ENCODE data around the gene DDX49. TPM values are rescaled to one million over a fixed set of nuclear protein-coding genes. Genes with fewer than 3 reads are reported as not detected.

Gene DDX49
- total RNA-seq, 2 donors from 2014 or later = 28.8 to 28.9 TPM

DNA sequence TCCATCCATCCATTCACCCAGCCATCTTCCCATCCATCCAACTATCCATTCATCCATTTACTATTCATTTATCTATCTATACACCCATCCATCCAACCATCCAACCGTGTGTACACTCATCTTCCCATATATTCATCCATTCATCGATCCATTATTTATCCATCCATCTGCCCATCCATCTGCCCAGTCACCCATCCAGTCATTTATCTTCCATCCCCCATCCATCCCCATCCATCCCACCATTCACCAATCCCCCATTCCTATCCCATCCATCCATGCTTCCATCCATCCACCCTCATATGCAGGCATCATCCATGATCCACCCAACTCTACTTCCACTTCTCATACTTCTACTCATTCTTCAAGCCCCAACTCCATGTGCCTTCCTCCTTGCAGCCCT, 35.5 kb downstream of the DDX49 start:
- DNase-seq (ENCODE audit: low spot score) = no peak
- intact Hi-C loops (cut with DNase I) = no loop called here

GRCh38 chr19:18960370-18960769, 40.9 kb downstream of the DDX49 start:
- no peak for DNase-seq (ENCODE audit: low spot score)
- intact Hi-C loops (cut with DNase I) = no loop called here

GRCh38 chr19:18961767-18962620, 42.5 kb downstream of the DDX49 start:
- intact Hi-C loops (cut with DNase I) = no loop called here
- DNase-seq (ENCODE audit: low spot score) = no peak

DNA sequence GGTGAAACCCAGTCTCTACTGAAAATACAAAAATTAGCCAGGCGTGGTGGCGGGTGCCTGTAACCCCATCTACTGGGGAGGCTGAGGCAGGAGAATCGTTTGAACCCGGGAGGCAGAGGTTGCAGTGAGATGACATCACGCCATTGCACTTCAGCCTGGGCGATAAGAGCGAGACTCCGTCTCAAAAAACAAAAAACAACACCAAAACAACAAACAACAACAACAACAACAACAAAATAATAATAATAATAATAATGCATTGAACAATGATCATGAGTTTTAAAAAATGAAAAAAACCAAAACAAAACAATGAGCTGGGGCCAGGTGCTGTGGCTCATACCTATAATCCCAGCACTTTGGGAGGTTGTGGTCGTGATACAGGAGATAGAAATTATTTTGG, 44.6 kb downstream of the DDX49 start:
- intact Hi-C loops (cut with DNase I) = no loop called here

GRCh38 chr19:18966307-18966706, 46.8 kb downstream of the DDX49 start:
- no peak for DNase-seq (ENCODE audit: low spot score)
- intact Hi-C loops (cut with DNase I) = no loop called here

More for the DNA sequence above, 44.6 kb downstream of the DDX49 start:
- DNase-seq (ENCODE audit: low spot score) = no peak

- intact Hi-C loops (cut with DNase I) = no loop called here
- DNase-seq (ENCODE audit: low spot score) = peak; percentile 89
Observed at GRCh38 chr19:18967358-18968146, 48.0 kb downstream of the DDX49 start.

DNA sequence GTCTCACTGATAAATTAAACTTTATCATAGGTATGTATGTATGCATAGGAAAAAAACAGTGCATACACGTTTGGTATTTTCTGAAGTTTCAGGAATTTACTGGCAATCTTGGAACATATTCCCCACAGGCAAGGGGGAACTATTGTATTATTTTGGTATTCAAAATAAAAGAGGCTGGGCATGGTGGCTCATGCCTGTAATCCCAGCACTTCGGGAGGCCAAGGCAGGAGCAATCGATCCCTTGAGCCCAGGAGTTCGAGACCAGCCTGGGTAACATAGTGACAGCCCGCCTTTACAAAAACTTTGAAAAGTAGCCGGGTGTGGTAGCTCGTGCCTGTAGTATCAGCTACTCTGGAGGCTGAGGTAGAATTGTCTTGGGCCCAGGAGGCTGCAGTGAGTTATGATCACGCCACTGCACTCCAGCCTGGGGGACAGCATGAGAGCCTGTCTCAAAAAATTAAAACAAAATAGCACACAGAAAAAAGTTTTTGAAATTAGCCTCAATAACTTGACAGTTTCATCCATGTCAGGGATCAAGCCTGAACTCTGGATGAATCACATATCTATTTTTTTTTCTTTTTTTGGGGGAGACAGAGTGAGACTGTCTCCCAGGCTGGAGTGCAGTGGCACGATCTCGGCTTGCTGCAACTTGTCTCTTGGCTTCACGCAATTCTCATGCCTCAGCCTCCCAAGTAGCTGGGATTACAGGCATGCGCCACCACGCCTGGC, 50.6 kb downstream of the DDX49 start:
- DNase-seq (ENCODE audit: low spot score) = no peak
- intact Hi-C loops (cut with DNase I) = no loop called here

GRCh38 chr19:18972301-18972811, 52.8 kb downstream of the DDX49 start:
- DNase-seq (ENCODE audit: low spot score) = no peak
- intact Hi-C loops (cut with DNase I) = no loop called here

GRCh38 chr19:18972851-18973250, 53.3 kb downstream of the DDX49 start:
- intact Hi-C loops (cut with DNase I) = no loop called here
- DNase-seq (ENCODE audit: low spot score) = no peak

GRCh38 chr19:18975011-18975410, 55.5 kb downstream of the DDX49 start:
- no peak for DNase-seq (ENCODE audit: low spot score)
- intact Hi-C loops (cut with DNase I) = no loop called here

DNA sequence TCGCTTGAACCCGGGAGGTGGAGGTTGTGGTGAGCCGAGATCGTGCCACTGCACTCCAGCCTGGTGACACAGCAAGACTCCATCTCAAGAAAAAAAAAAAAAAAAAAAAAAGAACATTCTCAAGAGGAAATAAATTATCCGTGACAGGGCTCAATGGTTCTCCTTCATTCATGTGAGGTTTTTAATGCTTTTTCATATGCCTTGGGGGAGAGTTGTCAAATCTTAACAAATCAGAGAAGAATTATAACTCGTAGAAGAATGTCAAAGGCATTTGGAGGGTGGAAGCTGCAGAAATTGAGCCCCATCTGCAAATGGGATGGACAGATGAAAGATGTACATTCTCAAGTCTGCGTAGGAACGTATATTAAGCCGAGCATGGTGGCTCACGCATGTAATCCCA, 56.4 kb downstream of the DDX49 start:
- intact Hi-C loops (cut with DNase I) = no loop called here
- DNase-seq (ENCODE audit: low spot score) = no peak

Other genes with a start within 250 kb of the DDX49 start
- 10 to 100 TPM in 1 of 2 donors, 1 to 10 TPM in 1; 9.3 to 15.7 TPM for gene CRTC1, start 236.0 kb upstream of the DDX49 start, total RNA-seq
- gene COMP, start 128.4 kb upstream of the DDX49 start, total RNA-seq = 100 to 1,000 TPM in 1 of 2 donors, 10 to 100 TPM in 1; 72.2 to 403 TPM
- gene UPF1, start 87.8 kb upstream of the DDX49 start, total RNA-seq = 10 to 100 TPM; 45.1 to 56.5 TPM
- gene CERS1, start 23.6 kb upstream of the DDX49 start, total RNA-seq = 1 to 10 TPM in 1 of 2 donors, under 1 TPM in 1; 0.38 to 1.5 TPM
- 100 to 1,000 TPM; 139 to 141 TPM for gene COPE, start 328 bp upstream of the DDX49 start, total RNA-seq
- gene HOMER3, start 21.5 kb downstream of the DDX49 start, total RNA-seq = 10 to 100 TPM; 28.8 to 37.0 TPM
- gene SUGP2, start 113.8 kb downstream of the DDX49 start, total RNA-seq = 10 to 100 TPM; 50.4 to 51.1 TPM
- gene ARMC6, start 113.9 kb downstream of the DDX49 start, total RNA-seq = 10 to 100 TPM; 12.6 to 19.3 TPM
- 1 to 10 TPM; 4.9 to 8.0 TPM for gene SLC25A42, start 144.3 kb downstream of the DDX49 start, total RNA-seq
- 10 to 100 TPM; 14.0 to 20.1 TPM for gene TMEM161A, start 218.8 kb downstream of the DDX49 start, total RNA-seq